ENCODE data around the gene FBXO28.

FBXO28 gene

GRCh38 chr1:224095339-224095738 lies 18.6 kb upstream of the FBXO28 start:
- DNase-seq (ENCODE audit: low read depth in 2 of 2), result no peak

DNA sequence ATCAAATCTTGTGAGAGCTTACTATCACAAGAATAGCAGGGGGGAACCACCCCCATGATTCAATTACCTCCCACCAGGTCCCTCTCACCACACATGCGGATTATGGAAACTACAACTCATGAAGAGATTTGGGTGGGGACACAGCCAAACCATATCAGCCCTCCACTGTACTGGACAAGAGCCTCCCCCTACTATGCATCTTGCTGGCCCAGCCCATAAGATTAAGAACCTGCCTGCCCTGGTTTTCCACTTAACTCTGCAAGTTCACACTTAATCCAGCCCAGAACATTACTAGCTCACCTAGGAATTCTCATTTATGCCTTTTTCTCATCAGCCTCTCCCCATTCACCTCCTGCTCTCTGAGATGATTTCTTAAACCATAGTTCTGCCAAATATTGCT lies 18.0 kb upstream of the FBXO28 start:
- DNase-seq (ENCODE audit: low read depth in 2 of 2), result no peak

DNA sequence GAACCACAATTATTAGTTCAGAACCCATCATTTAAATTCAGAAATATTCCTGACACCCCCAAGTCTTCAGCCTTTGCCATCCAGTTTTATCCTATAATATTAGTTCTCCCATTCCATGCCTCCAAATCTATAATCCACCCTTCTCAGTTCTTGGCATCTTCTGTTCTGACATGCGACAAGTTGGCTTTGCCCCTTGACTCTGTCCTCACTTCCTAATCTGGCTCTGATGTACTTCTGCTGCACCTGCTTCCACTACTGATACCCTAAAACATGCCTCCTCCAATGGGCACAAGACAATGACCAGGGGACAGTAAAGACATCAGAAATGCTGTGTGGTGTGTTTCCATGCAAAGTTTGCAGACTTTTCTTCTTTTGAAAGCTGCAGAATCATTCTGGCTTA lies 17.1 kb upstream of the FBXO28 start:
- DNase-seq (ENCODE audit: low read depth in 2 of 2), result no peak

GRCh38 chr1:224098007-224098406 lies 15.9 kb upstream of the FBXO28 start:
- no peak for DNase-seq (ENCODE audit: low read depth in 2 of 2)

- DNase-seq (ENCODE audit: low read depth in 2 of 2), result no peak
These were observed 7.2 kb upstream of the FBXO28 start for GRCh38 chr1:224106568-224107281.

DNA sequence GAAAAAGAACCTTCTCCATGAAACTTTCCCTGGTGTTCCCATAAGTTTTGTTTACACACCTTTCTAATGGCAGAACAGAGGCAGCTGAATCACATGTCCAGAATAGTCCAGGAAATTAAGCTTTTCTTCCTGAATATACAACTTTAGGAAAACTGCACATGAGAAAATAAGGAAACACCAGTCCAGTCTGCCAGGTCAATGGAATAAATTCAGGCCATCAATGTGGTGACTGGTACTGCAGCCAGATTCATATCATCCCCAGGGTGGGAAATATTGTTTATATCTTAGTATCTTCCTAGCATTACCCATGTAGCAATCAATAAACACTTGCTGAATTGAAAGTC lies 6.7 kb upstream of the FBXO28 start:
- DNase-seq (ENCODE audit: low read depth in 2 of 2), result no peak

DNA sequence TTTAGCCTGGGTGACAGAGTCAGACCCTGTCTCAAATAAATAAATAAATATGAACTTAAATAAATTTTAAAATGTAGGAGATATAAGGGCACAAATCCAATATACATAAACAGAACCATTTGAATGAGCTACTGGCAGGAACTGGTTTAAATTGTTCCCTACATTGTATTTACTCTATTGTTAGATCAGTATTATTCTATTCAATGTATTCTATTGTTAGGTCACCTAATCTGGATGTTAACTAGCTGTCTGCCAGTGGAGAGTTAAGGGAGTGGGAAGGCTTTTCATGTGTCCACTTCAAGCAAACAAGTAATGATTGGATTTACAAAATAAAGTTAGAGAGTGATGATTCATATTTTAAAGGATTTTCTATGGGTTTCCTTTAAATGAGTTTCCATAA lies 4.9 kb upstream of the FBXO28 start:
- DNase-seq (ENCODE audit: low read depth in 2 of 2), result no peak

DNA sequence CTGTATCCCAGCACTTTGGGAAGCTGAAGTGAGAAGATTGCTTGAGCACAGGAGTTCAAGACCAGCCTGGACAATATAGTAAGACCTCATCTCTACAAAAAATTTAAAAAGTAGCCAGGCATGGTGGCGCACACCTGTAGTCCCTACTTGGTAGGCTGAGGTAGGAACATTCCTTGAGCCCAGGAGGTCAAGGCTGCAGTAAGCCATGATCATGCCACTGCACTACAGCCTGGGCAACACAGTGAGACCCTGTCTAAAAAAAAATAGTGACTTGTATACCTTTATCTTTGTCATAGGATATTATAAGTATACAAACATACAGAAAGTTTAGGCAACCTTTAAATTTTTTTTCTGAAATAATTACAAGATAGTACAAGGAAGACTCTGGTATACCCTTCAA lies 3.9 kb upstream of the FBXO28 start:
- DNase-seq (ENCODE audit: low read depth in 2 of 2), result no peak

DNA sequence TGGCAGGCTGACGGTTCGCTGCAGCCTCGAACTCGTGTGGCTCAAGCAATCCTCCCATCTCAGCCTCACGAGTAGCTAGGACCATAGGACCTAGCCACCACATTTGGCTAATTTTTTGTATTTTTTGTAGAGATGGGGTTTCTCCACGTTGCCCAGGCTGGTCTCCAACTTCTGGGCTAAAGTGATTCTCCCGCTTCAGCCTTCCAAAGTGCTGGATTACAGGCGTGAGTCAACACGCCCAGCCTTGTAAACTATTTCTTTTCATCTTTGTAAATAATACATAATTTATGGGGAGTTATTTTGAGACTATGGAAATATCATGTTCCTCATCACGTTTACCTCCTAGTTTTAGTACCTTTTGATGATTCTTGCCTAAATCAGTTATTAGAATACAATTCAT lies 906 bp upstream of the FBXO28 start:
- DNase-seq (ENCODE audit: low read depth in 2 of 2), result no peak

- no peak for DNase-seq (ENCODE audit: low read depth in 2 of 2)
These were observed 380 bp upstream of the FBXO28 start for GRCh38 chr1:224113545-224113917.

- no peak for DNase-seq (ENCODE audit: low read depth in 2 of 2)
These were observed 870 bp downstream of the FBXO28 start for GRCh38 chr1:224114787-224115175.

DNA sequence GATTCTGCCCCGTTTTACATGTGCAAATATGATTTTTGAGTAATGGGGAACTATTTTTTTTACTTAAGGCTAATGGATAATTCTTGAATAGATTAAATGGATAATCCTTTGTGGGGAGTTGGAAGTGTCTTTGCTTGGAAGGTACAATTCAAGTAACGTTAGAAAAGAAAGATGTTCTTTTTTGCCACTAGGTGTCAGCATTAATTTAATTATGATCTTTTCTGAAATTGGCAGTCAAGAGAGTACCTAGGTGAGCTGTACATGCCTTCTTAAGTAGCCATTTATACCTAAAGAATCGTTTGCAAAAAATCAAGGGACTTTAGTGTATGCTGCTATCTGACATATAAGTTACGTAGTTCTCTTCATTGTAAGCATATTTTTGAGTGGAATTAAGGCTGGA lies 2.2 kb downstream of the FBXO28 start:
- DNase-seq (ENCODE audit: low read depth in 2 of 2), result no peak

DNA sequence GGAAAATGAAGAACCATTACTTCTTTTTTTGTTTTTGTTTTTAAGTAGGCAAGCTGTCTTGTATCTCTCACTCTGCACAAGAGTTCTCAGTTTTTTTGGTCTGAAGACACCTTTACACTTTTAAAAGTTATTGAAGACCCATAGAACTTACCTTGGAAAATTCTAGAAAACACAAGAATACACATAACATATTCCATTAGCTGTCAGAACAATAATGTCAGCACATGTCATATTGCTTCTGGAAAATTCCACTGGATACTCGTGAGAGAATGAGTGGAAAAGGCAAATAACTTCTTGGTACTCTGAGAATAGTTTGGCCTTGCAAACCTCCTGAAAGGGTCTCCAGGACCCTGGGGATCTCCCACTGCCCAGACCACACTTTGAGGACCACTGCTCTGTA lies 4.8 kb downstream of the FBXO28 start:
- DNase-seq (ENCODE audit: low read depth in 2 of 2), result no peak

GRCh38 chr1:224123136-224123535 lies 9.2 kb downstream of the FBXO28 start:
- DNase-seq (ENCODE audit: low read depth in 2 of 2), result no peak

- no peak for DNase-seq (ENCODE audit: low read depth in 2 of 2)
These were observed 10.3 kb downstream of the FBXO28 start for GRCh38 chr1:224124220-224124619.

GRCh38 chr1:224127925-224128819 lies 14.3 kb downstream of the FBXO28 start:
- DNase-seq (ENCODE audit: low read depth in 2 of 2), result no peak

- no peak for DNase-seq (ENCODE audit: low read depth in 2 of 2)
These were observed 17.3 kb downstream of the FBXO28 start for GRCh38 chr1:224131253-224131652.

DNA sequence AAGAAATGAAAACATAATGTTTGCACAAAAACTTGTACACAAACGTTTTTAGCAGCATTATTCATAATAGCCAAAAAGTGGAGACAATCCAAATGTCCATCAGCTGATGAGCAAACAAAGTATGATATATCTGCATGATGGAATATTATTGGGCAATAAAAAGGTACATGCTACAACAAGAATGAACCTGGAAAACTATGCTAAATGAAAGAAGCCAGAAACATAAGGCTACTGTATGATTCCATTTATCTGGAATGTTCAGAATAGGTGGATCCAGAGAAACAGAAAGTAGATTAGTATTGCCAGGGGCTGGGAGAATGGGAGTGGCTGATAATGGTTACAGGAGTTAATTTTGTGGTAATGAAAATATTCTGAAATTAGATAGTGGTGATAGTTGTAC lies 19.0 kb downstream of the FBXO28 start:
- DNase-seq (ENCODE audit: low read depth in 2 of 2), result no peak

- DNase-seq (ENCODE audit: low read depth in 2 of 2), result no peak
These were observed 19.9 kb downstream of the FBXO28 start for GRCh38 chr1:224133741-224134299.

DNA sequence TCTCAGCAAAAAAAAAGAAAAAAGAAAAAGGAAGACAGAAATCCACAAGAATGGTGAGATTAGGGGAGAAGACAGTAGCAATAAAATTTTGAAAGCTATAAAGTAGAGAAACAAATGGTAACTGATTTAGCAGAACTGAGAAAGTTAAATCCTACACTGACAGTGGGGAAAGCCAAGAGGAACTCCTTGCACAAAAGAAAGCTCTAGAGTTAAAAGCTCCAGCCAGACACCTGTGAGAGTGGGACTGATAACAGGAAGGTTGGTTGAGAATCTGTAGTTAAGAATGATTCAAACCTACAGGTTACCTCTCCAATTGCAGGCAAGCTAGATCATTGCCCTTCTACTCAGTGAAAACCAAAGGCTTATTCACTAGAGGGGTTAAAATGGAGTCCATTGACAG lies 23.6 kb downstream of the FBXO28 start:
- no peak for DNase-seq (ENCODE audit: low read depth in 2 of 2)

- no peak for DNase-seq (ENCODE audit: low read depth in 2 of 2)
These were observed 24.3 kb downstream of the FBXO28 start for GRCh38 chr1:224138198-224138597.

GRCh38 chr1:224141693-224142092 lies 27.8 kb downstream of the FBXO28 start:
- no peak for DNase-seq (ENCODE audit: low read depth in 2 of 2)

- DNase-seq (ENCODE audit: low read depth in 2 of 2), result no peak
These were observed 35.8 kb downstream of the FBXO28 start for GRCh38 chr1:224149709-224150108.

Measured in stimulated activated CD4-positive, alpha-beta T cell treated with anti-CD3 and anti-CD28 coated beads, Interleukin-4, amount 100 ng/mL, for 48 hours (primary cell).